Left ventricle myocardium superior (tissue), 1 donor: ENCODE measurements around the gene METTL17. TPM values are rescaled to one million over a fixed set of nuclear protein-coding genes. Genes with fewer than 3 reads are reported as not detected.
"Not testable (repeated sequence)": the region's sequence is repeated elsewhere in the genome, so short reads cannot be mapped to it uniquely, and the experiment has no call there.

ENCODE experiments used
- ATAC-seq: fragments of 200-7000 bp; cut with Tn5 transposase; one replicate; pipeline ENCODE4 v1.9.1; 2020; ENCODE audit warnings: mild to moderate bottlenecking, moderate library complexity
- DNase-seq: peaks from one replicate; pipeline ENCODE4 v3.0.0-alpha.2; 2020
- intact Hi-C: fragments of 100-400 bp; cut with micrococcal nuclease; formaldehyde crosslinking; loops from one replicate; pipeline ENCODE4 v1.11.0; 2022
- total RNA-seq: library from RNA; stranded (reverse); fragmentation: NEBNext Ultra II Directional; extraction: Animal tissue kit (Norgen Biotek cat#: 25700); gene quantifications from one replicate; pipeline ENCODE4 v1.2.1, GENCODE V29; 2021
- donor health status: DM: no; HTN: yes; CAD: no; lungs with severe emphysema.

The METTL17 gene
- total RNA-seq, 1 donor from 2014 or later = 44.4 TPM

DNA sequence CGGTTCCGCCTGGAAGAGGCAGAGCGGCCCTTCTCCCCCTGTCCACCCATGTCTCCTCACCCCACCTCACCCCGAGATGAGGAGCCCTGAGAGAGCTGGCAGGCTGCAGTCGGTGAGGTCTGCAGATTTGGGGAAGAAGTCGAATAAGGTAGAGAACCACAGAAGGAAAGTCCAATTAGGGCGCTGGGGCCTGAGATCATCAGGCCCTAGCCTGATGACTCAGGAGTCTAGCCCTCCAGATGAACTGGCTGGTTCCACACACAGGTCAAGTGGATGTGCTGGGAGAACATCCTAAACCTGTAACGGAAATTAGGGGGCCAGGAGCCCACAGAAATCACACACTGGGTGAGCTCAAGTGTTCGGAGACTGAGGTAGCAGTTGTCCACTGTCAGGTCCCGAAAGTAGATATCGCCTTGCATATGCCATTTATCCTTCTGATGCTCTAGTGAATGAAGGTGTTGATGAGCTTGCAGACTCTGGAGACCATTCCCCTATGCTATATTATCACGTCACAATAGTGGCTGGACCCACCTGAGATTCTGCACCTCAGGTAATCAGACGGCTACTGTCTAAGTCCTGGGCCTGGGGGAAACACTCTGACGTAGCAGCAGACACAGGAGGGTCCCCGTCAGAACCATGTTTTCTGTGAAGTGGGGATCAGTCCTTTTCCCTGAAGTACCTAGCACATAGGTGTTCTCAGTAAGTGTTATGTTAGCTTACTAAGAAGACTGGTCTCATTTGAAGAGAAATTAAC is 886 bp upstream of the METTL17 start:
- intact Hi-C loops = no loop called here
- ATAC-seq (no peak), DNase-seq (no peak)

DNA sequence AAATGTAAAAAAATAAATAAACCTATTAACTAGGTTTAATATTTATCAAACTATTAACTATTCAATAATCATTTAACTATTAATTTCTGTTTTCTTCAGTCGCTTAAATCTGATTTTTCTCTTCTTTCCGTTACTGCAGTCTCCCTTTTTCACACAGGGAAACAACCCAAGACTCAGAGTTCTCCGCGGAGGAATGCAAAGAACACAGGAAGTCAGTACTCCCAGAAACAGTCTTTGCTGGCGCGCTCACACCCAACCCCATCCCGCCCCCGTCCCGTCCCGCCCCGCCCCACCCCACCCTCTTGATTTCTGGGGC is 351 bp upstream of the METTL17 start:
- DNase-seq (no peak), ATAC-seq (no peak)
- intact Hi-C loops = no loop called here

DNA sequence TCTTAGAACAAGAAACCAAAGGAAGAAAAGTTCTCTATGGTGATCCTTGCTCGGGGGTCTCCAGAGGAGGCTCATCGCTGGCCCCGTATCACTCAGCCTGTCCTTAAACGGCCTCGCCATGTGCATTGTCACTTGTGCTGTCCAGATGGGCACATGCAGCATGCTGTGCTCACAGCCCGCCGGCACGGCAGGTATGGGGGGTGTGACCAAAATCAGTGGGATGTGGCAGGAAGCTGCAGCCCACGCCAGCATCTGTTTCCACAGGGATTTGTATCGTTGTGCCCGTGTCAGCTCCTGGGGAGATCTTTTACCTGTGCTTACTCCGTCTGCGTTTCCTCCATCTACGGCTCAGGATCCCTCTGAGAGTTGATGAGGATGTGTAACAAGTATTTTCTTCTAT is 6.7 kb downstream of the METTL17 start:
- intact Hi-C loops = no loop called here
- DNase-seq (no peak), ATAC-seq (no peak)

DNA sequence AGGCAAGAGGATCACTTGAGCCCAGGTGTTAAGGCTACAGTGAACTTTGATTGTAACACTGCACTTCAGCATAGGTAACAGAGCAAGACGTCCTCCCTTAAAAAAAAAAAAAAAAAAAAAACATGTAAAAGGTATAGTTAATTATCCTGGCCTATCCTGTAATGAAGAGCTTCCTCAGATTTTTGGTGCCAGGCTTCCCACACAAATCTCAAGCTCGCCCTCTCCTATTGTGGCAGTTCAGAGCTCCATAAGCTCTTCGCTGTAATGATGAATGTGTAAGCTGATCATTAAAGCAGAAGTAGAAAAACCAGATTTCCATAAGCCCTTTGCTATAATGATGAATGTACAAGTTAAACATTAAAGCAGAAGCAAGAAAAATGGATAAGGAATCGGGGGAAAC is 7.3 kb downstream of the METTL17 start:
- DNase-seq (no peak), ATAC-seq (no peak)
- intact Hi-C loops = no loop called here

DNA sequence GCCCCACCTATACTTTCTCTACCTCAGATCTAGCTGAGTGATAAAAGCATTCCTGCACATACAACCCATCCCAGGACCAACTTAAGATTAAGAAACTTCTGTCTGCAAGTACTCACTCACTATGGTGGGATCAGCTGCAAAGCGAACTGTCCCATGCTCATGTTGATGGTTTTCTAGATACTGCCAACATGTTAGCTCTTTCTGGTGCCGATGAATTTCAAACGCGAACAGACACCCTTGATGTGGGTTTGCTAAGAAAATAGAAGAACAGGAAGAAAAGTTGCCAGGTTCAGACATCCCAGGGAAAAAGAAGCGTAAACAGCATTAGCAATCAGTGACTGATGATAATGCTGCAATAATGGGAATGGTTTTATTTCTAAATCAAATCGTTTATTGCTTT is 7.8 kb downstream of the METTL17 start:
- intact Hi-C loops = no loop called here
- DNase-seq = no peak
- ATAC-seq = no peak

DNA sequence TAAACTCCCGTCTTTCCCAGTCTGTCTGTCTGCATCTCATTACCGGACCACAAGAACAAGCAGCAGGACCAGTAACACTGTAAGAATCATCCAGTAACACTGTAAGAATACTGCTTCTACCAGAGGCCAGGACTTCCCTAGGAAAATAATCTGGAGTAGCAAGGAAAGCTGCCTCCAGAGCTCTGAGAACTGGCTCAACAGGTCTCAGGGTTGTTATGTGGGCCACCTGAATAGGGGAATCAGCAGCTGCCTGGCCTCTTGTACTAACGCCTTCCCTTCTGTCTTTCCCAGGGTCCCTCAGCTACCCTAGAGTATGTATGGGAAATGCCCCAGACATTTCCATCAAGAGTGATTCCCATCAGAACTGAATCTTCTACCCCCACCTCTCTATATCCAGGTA is 8.4 kb downstream of the METTL17 start:
- ATAC-seq (no peak), DNase-seq (no peak)
- intact Hi-C loops = no loop called here

DNA sequence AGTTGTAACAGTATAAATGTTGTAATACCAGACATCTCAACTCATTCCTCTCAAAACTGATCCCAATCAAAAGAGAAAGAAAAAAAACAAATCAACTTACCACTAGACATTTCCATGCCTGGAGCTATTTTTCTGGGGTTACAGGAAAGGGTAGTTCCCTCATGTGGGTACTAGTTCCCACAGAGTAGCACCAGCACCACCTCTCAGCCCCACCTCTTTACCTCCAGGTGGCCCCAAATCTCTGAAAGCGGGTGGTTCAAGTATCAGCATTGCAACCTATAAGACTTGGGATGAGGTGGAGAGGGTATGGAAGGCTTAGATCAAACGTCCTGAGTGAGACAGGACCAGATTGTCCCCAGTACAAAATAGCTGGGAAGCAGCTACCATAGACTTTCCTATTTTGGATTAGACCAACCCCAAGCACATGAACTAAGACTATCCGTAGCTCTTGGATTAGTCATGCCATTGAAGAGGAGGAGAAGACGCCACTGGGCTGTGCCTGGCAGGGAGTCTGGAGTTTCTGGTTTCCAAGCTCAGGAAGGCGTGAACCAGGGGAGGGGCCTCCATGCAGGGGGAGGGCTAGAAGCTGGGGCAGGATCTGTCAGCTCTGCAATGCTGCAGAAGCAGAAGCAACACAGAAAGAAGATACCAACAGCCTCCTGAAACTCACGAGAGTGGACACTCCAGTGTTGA is 9.0 kb downstream of the METTL17 start, which contains the start of gene SLC39A2:
SLC39A2 (plus strand) TSS at position 620 of the 693 bp plus-strand sequence. CDS start 154 bp downstream, outside the sequence.
- peak; percentile 66 for DNase-seq
- intact Hi-C loops = no loop called here
- ATAC-seq = peak; percentile 70

DNA sequence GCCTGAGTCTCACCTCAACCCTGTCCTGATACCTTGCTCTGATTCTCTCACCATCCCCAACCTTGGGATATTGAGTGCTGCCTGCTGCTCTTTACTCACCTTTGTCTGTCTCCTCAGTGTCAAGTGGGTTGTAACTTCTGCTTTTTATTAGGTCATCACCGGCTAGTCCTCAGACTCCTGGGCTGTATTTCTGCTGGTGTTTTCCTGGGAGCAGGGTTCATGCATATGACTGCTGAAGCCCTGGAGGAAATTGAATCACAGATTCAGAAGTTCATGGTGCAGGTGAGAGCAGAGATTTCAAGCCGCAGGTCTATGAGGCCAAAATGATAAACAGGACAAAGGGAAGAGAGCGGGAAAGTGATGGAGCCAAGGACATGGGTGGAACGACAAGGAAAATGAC is 9.8 kb downstream of the METTL17 start:
- intact Hi-C loops = no loop called here
- no peak for ATAC-seq
- no peak for DNase-seq

DNA sequence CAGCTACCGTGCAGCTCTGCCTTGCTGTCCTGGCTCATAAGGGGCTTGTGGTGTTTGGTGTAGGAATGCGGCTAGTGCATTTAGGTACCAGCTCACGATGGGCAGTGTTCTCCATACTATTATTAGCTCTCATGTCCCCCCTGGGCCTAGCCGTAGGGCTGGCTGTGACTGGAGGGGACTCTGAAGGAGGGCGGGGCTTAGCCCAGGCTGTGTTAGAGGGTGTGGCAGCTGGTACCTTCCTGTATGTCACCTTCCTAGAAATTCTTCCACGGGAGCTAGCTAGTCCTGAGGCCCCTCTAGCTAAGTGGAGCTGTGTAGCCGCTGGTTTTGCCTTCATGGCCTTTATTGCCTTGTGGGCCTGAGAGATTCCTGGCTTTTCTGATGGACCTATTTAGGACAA is 11.4 kb downstream of the METTL17 start:
- intact Hi-C loops = no loop called here

DNA sequence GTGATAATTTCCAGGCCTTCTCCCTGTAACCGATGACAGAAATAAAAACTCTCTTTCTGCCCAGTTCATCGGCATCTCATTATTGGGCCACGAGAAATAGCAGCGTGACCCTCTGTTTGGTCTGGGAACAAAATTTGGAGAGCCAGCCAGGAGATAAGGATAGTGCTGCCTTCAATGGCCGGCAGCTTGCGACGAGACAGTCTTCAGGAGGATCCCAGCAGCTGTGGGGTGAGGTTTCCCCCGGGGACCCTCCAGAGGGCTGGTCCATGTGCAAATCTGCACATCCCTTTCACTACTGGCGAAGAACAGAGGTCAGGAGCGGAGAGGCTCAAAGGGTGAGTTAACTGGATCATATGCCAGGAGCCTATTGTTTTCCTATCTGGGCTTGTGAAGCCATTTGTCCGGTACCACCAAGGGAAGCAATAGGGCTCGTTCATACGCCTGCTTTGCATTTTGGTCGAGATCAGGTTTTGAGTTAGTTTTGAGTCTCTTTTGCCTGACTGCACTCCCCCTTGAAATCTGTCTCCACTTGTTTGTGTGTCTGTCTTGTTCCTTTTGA is 14.1 kb downstream of the METTL17 start:
- intact Hi-C loops = no loop called here
- peak; percentile 63 for DNase-seq
- peak; percentile 85 for ATAC-seq

More for the DNA sequence above, 11.4 kb downstream of the METTL17 start:
- DNase-seq (no peak), ATAC-seq (no peak)

DNA sequence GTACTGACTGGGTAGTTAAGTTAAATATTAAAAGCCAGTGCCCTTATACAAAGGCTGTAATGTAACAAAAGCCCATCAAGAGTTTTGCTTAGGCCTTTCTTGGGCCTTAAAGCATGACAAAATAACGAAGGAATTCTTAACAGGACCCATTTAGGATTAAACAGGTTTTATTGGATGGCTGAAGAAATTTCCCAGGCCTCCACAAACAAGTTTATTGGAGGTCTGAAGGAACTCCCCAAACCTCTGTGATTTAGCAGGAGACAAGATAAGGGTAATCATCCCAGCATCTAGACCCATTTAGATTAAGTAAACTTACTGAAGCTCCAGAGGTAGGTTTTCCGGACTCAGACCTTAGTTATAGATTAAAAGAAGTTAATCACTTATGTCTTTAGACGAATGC is 19.9 kb downstream of the METTL17 start:
- intact Hi-C loops = loop anchor here (10.0 kb wide), 1 partner anchor 65 kb away; the partner anchor contains the start of gene ARHGEF40
- not testable (repeated sequence) for DNase-seq, ATAC-seq

DNA sequence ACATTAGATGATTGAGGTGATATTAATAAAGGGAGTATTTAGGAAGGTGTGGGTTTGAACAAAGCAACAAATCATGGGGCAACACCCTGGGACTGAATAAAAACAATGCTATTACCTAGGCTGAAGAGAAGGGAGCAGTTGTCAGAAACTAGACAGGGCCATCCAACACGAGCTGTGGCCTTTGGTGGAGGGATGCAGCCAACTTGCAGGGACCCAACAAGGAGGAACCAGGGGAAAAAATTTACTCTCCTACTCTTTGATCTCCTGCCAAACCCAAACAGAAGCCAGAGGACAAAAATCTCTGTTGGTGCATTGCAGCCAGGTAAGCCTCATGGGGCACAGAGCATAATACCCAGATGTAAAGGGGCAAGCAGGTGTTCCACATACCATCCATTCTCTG is 21.4 kb downstream of the METTL17 start:
- DNase-seq (no peak), ATAC-seq (no peak)
- intact Hi-C loops = loop anchor here (10.0 kb wide), 1 partner anchor 64 kb away; the partner anchor contains the start of gene ARHGEF40

DNA sequence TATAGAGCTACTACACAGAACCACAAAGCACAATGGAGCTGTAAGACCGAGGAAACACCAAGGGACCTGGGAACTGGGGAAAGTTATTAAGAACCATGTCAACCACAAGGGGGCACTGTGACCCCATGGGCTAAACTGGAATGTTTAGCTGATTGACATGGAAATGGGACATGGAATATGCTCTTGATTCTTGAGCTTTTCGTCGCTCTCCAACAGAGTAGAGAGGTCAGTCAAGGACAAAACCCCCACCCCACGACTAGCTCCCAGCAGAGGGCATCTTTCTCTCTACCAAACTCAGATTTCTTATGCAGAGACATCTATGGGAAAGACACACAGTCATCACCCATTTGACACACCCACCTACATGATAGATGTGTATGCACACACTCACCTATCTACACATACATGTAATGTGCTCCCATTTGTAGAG is 25.0 kb downstream of the METTL17 start:
- peak; percentile 82 for ATAC-seq
- intact Hi-C loops = loop anchor here (2.0 to 10.0 kb wide), 2 partner anchors 26 to 60 kb away; partner anchors contain the start of gene ARHGEF40
- peak; percentile 77 for DNase-seq

DNA sequence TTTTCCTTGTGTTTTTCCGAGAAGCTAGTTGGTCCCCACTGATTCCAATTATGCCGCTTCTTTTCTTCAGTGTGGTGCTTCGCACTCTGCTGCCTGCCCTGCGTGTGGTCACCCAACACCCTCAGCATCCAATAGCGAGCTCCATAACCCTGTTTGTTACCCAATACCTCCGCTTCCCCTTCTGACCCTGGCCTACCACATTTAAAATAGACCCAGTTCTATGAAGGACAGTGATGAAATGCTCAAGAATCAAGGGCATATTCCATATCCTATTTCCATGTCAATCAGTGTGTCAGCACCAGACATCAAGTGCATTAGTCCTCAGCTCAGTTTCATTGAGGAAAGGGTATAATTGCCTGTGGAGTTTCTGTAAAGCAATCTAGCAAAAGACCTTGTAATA is 25.5 kb downstream of the METTL17 start:
- ATAC-seq (peak; percentile 39), DNase-seq (no peak)
- intact Hi-C loops = loop anchor here (2.0 to 10.0 kb wide), 2 partner anchors 25 to 59 kb away; partner anchors contain the start of gene ARHGEF40

DNA sequence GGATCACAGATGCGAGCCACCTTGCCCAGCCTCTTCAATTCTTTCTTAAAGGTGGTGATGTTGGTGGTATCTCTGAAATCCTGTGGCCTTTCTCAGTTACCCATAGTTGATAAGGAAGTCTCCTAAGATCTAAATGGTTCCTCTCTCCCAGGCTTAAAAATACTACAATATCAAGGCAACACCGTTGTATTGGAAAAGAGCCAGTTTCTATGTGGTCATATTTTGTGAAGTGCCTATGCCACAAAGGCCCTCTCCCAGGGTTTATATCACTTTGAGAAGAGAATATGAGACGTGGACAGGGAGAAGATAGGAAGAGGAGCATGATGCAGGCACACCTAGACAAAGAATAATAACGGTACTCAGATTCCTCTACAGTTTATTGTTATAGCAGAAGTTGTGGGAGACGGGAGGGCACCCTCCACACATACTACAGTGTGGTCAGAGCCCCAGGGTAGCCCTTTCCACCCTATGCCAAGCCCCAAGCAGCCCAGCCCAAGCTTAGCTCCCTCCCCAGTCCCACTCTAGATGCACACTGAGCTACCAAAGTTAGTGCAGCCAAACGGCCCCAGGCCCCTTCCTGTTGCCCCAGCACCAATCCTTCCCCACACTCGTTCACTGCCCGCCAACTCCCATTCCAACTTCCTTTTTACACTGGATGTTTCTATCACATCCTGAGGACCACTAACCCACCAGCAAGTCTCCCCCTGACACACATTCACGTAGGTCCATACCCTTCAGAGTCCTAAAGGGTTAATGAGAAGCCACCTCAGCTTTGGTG is 26.8 kb downstream of the METTL17 start:
- ATAC-seq (no peak), DNase-seq (no peak)
- intact Hi-C loops = loop anchor here (10.0 kb wide), 1 partner anchor 58 kb away; the partner anchor contains the start of gene ARHGEF40

DNA sequence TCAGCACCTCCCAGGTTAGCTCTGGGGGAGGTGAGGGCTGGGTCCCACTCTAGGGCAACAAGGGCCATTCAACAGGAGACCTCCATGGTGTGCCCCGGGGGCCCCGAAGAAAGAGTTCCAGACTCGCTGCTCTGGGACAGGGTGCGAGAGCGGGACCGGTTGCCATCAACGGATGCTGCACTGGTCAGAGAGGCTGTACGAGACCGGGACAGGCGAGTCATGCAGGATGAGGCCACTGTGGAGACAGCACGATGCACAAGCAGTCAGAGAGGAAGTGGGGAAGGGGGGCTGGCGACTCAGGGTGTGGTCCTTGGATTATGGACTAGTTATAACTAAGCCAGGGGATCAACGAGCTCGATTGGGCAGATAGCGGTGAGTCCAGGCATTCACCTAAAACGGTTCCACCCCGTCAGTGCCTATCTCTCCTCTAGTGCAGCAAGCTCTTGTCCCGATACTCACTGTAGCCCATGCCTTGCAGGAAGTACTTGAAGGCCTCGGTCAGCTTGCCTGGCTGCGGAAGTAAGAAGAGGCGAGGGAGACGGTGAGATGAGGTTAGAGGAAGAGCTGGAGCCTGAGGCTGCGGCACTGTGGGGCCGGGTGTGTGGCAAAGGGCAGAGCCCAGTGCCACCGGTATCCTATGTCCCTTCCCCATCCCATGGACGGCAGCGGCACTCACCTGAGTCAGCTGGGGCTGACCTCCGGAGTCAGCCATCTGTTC is 27.9 kb downstream of the METTL17 start:
- intact Hi-C loops = loop anchor here (10.0 kb wide), 1 partner anchor 57 kb away; the partner anchor contains the start of gene ARHGEF40
- DNase-seq = no peak

DNA sequence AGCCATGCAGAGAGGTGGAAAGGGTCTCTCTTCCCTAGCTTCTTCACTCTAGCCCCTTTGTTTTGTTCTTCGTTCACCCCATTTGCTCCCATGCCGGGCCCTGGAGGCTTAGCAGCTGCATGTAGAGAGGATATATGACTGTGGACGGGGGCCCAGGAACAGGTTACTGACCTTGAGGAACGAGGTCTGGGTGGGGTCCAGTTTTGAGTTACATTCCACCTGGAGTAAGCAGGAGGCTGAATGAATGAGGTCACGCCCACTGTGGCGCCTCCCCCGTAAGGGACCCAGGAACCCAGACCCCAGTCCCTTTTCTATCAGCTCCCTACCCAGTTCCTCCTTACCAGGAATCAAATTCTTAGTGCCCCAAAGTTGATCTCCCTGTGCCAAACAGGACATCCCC is 28.5 kb downstream of the METTL17 start:
- no peak for ATAC-seq
- intact Hi-C loops = loop anchor here (10.0 kb wide), 1 partner anchor 57 kb away; the partner anchor contains the start of gene ARHGEF40
- no peak for DNase-seq

More for the DNA sequence above, 27.9 kb downstream of the METTL17 start:
- ATAC-seq = no peak

DNA sequence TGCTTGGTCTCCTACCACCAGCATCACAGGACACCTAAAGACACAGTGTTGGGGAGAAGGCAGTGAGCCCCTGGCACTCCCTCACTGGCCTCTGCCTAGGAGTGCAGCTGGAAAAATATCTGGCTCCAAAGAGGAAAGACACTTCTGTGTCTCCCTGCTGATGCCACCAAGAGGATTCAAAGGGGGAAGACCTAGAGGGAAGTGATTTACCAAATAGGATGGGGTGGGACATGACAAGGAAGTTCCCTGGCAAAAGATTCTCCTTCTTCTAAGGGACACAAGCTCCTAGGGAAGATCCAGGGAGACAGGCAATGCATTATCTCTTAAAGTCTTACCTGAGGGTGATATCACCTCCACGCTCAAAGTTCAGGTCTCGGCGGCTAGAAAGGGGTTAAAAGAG is 29.0 kb downstream of the METTL17 start:
- intact Hi-C loops = loop anchor here (10.0 kb wide), 1 partner anchor 56 kb away; the partner anchor contains the start of gene ARHGEF40
- DNase-seq (no peak), ATAC-seq (no peak)
